ENCODE results near the gene CDK4.

GRCh38 chr12:57782608-57783465 is 30.7 kb upstream of the CDK4 start, which contains the start of gene TSFM:
- TF ChIP-seq SMC3 (IDR thresholded peaks at IDR 0.05; ENCODE audit: low read depth, low read length) (peak; percentile 49; the same call in 1 of the 2 replicates), CEBPB (IDR thresholded peaks at IDR 0.05; ENCODE audit: low read depth, low read length) (peak; percentile 97), POLR2A (IDR thresholded peaks at IDR 0.05; ENCODE audit: low read depth, low read length) (peak; percentile 61), RAD21 (IDR thresholded peaks at IDR 0.05; ENCODE audit: low read length) (peak; percentile 50), MAFK (IDR thresholded peaks at IDR 0.05; ENCODE audit: low read depth, low read length) (no peak), RCOR1 (IDR thresholded peaks at IDR 0.05; ENCODE audit: insufficient replicate concordance, low read length) (no peak), BHLHE40 (IDR thresholded peaks at IDR 0.05; ENCODE audit: low read depth, low read length) (peak; percentile 20; the same call in 1 of the 2 replicates), USF2 (IDR thresholded peaks at IDR 0.05; ENCODE audit: low read depth, low read length) (no peak; the same call in 1 of the 2 replicates), MAZ (IDR thresholded peaks at IDR 0.05; ENCODE audit: borderline replicate concordance, low read depth, low read length) (peak; percentile 71; the same call in 1 of the 2 replicates)
- TF ChIP-seq, protein P1, sequence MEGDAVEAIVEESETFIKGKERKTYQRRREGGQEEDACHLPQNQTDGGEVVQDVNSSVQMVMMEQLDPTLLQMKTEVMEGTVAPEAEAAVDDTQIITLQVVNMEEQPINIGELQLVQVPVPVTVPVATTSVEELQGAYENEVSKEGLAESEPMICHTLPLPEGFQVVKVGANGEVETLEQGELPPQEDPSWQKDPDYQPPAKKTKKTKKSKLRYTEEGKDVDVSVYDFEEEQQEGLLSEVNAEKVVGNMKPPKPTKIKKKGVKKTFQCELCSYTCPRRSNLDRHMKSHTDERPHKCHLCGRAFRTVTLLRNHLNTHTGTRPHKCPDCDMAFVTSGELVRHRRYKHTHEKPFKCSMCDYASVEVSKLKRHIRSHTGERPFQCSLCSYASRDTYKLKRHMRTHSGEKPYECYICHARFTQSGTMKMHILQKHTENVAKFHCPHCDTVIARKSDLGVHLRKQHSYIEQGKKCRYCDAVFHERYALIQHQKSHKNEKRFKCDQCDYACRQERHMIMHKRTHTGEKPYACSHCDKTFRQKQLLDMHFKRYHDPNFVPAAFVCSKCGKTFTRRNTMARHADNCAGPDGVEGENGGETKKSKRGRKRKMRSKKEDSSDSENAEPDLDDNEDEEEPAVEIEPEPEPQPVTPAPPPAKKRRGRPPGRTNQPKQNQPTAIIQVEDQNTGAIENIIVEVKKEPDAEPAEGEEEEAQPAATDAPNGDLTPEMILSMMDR (conservative IDR thresholded peaks at IDR 0.05; ENCODE audit: low read depth, low read length), result peak; percentile 97

Data from IMR-90 (cell line).